Left renal cortex interstitium (tissue), 4 donors: ENCODE measurements around the gene TTC7B. TPM values are rescaled to one million over a fixed set of nuclear protein-coding genes. Genes with fewer than 3 reads are reported as not detected.

Experiments
- DNase-seq, 4 donors: peaks; one replicate each; pipeline ENCODE4 v3.0.0-alpha.2; 2013; ENCODE audit warnings: low read depth in 4 of 4, low spot score in 2 of 4, missing footprints in 1 of 4
- polyA plus RNA-seq, 4 donors: library from polyadenylated mRNA; unstranded; fragments of 120-200 nt; gene quantifications; one replicate each; pipeline ENCODE4 v1.2.1, GENCODE V29; 2013; ENCODE audit not compliant: insufficient read length in 4 of 4

Gene TTC7B
- polyA plus RNA-seq, 4 donors, result 42.1 to 52.1 (median 45.3) TPM

DNA sequence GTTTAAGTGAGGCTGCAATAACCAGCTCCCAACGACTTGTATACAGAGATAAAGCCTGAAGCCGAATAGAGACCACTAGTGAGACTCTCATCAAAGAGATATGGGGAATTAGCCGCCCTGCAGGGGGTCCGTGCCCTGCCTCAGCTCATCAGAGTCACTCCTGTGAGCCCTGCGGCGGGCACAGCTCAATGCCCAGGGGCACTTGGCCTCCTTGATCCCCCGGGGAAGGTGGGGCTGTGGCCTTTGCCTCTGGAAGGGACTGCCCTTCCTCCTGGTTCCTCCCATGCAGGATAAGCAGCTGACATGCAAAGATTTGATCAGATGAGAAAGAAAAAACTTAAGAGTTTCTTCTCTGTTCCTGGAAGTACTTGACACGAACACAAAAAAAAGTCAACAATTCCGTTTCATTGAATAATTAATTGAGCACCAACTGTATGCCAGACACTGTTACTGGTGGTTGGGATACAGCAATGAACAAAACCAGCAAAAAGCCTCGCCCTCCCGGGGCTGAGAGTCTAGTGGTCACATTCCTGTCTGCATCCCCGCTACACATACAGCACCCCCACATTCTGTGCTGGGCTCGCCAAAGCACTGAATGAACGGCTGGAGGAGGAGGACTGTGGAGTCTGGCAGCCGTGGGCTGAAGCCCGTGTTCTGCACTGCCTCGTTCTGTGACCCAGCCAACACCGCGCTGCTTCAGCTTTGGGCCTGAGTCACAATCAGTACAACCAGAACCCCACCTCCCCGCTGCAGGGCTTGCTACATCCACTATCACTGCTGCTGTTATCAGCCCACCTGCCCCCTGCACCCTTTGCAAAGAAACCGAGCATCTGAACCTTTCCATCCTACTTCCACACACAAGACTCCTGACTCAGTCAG is 10.3 kb downstream of the TTC7B start:
- DNase-seq, result no peak

DNA sequence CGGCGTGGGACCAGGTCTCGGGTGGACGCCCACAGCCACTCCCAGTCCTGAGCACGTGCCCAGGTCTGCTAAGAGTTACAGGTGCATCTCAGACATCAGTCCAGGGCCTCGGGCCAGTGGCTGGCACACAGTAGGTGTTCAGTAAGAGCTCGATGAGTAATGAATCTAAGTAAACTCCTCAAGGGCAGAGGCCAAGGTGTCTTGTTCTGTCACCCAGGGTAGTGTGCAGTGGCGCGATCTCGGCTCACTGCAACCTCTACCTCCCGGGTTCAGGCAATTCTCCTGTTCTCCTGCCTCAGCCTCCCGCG is 11.2 kb downstream of the TTC7B start:
- no peak for DNase-seq

GRCh38 chr14:90804292-90805083 is 11.7 kb downstream of the TTC7B start:
- no peak for DNase-seq

- DNase-seq, result no peak
Measured at GRCh38 chr14:90803249-90803648, 13.0 kb downstream of the TTC7B start.

- no peak for DNase-seq
Measured at GRCh38 chr14:90799420-90799819, 16.8 kb downstream of the TTC7B start.

GRCh38 chr14:90797919-90798318 is 18.3 kb downstream of the TTC7B start:
- no peak for DNase-seq

- no peak for DNase-seq
Measured at GRCh38 chr14:90797451-90797850, 18.8 kb downstream of the TTC7B start.

DNA sequence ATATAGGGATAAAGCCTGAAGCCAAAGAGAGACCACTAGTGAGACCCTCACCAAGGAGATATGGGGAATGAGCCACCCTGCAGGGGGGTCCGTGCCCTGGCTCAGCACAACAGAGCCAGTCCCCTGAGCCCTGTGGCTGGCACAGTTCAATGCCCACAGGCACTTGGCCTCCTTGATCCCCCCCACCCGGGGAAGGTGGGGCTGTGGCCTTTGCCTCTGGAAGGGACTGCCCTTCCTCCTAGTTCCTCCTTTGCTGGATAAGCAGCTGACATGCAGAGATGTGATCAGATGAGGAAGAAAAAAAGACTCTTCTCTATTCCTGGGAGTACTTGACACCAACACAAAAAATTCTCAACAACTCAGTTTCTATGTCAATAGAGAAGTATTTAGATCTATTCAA is 19.9 kb downstream of the TTC7B start:
- DNase-seq, result no peak

GRCh38 chr14:90795744-90796143 is 20.5 kb downstream of the TTC7B start:
- no peak for DNase-seq

DNA sequence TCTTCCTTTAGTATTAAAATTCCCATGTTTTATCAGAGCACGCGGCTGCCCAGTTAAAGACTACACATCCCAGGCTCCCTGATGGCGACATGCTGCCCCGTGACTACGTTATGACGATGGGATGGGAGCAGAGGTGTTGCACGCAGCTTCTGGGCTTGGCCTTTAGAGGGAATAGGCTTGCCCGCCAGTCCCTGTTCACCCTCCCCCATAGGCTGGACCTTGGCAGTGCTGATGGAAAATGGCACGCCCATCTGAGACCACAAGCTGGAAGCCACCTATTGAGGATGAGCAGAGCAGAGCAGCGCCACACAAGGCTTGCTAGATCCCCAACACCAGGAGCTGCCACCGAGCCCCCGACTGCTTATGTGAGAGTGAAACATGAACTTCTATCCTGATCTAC is 24.7 kb downstream of the TTC7B start:
- no peak for DNase-seq

- DNase-seq, result no peak
Measured at GRCh38 chr14:90788031-90788430, 28.2 kb downstream of the TTC7B start.

DNA sequence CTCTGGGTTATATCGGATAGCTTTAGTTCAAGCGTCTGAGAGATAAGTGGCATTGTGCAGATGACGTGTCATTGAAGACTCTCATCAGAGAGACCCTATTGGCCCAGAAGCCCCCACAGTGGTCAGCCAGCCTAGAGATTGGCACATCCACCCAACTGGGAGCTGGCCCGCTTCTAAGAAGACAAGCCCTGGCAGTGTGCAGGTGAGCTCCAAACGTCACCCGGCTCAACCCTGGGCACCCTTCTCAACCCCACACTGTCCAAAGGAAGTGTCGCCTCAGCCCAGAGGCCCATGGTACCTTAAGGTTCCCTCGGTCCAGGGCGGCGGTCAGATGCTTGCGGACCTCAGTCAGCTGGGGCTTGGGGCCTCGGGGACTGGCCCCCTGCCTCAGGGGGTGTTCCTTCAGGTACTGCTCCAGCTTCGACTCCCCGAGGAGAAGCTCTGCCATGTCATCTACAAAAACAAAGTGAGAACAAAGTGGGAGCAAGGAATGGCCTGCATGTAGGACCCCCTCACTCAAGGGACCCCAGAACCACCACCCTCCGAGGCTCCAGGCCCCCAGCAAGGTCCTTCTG is 30.3 kb downstream of the TTC7B start:
- DNase-seq, result no peak

DNA sequence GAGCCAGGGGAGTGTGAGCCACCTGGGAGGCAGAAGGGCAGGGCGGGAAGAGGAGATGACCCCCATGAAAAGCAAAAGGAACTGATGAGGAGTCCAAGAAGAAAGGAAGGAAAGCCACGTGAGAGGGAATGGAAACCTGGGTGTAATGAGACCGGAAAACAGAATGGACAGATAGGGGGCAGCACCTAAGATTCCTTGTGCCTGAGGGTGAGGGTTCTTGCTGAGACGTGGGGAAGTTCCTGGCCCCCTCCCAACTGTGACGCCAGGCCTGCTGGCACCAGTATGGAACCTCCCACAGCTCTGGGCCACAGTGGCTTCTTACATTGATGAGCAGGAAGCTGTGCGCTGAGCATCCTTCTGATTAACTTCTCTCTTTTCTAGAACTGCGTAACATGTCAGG is 30.8 kb downstream of the TTC7B start:
- DNase-seq, result no peak

- no peak for DNase-seq
Measured at GRCh38 chr14:90784621-90785270, 31.5 kb downstream of the TTC7B start.

DNA sequence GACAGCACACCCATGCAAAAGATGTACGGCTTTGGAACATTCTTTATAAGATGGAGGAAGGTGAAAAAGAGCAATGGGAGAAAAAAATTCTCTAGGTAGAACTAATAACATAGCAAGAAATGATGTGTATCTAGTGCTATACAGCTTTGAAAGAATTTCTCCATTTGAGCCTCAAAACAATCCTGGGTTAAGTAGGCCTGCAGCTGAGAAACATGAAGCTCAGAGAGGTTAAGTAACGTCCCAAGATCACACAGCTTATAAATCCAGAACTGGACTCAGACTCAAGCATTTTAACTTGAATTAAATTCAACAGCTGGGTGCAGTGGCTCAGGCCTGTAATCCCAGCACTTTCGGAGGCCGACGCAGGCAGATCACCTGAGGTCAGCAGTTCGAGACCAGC is 32.9 kb downstream of the TTC7B start:
- no peak for DNase-seq

DNA sequence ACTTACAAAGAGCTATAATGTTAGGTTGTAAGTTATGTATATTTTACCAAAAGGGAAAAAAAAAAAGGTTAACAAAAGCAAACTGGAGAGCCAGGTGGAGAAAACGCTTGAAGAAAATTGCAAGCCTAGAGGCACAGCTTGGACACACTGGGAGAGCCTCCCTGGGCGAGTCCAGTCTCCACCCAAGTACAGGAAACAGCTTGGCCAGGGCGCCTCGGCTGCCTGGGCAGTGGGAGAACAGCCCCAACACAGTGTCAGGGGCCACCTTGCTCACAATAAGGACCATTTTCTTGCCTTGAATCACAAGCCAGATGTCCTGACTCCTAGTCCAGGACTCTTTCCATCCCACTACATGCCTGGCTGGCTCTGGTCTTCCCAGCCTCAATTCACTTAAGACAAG is 33.3 kb downstream of the TTC7B start:
- no peak for DNase-seq

GRCh38 chr14:90781876-90782275 is 34.4 kb downstream of the TTC7B start:
- DNase-seq, result no peak

DNA sequence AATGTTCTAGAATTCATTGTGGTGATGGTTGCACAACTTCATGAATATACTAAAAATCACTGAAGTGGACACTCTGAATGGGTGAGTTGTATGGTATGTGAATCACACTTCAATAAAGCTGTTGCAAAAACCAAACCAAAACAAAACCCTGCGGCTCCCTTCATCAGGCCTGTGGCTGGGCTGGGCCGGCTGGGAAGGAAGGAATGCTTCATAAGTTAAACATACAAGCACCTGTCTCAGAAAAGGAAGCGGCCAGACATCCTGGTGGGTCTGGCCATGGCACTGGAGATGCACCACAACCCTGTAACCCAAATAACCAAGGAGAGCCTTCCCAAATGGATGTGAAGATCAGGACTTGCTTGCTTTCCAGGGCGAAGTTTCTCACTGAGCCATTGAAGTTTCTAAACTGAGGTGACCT is 34.9 kb downstream of the TTC7B start:
- DNase-seq, result no peak

DNA sequence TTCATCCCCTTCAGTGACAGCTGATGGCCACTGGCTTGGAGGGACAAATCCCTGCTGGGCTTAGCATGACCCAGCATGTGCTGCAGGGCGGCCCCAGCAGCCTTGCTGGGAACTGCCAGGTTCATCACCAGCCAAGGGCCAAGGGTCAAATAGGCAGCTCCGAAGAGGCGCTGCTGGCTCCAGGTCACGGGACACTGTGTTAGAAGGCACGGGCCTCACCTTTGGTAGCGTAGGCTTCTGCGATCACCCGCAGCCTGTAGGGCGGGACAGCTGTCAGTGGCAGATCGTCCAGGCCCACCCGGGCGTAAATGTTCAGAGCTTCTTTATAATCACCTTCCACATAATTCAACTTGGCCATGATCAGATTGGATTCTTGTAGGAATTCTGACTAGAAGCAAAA is 35.7 kb downstream of the TTC7B start:
- DNase-seq, result no peak

GRCh38 chr14:90778571-90779255 is 37.5 kb downstream of the TTC7B start:
- no peak for DNase-seq
